Breast epithelium (tissue), 4 donors: ENCODE measurements around the gene PXYLP1. TPM values are rescaled to one million over a fixed set of nuclear protein-coding genes. Genes with fewer than 3 reads are reported as not detected.

ENCODE experiments used
- DNase-seq, 2 donors: peaks; one replicate each; pipeline ENCODE4 v3.0.0-alpha.2; 2019; ENCODE audit warnings: low spot score in 2 of 2
- H3K27ac ChIP-seq, 2 donors: fragments of 200-600 bp; sonication (generic) in 1 of 2; one replicate each; pipeline ENCODE4 v1.5.1; 2016 to 2019; ENCODE audit warnings: mild to moderate bottlenecking in 1 of 2
- H3K27me3 ChIP-seq, 2 donors: fragments of 200-600 bp; sonication (generic) in 1 of 2; one replicate each; pipeline versions ENCODE4 v1.5.1 to v1.6.0; 2017 to 2019; ENCODE audit warnings: control low read depth in 1 of 2, mild to moderate bottlenecking in 1 of 2
- H3K36me3 ChIP-seq: fragments of 200-600 bp; one replicate; pipeline ENCODE4 v1.5.1; 2019
- H3K4me1 ChIP-seq, 2 donors: fragments of 200-600 bp; sonication (generic); one replicate each; pipeline ENCODE4 v1.5.1; 2016 to 2019; ENCODE audit warnings: control low read depth in 1 of 2
- H3K4me3 ChIP-seq, 3 donors: fragments of 200-600 bp; sonication (generic); 1 replicate in 2 of 3; 2 replicates in 1 of 3; pipeline ENCODE4 v1.5.1; 2016 to 2019; ENCODE audit warnings: mild to moderate bottlenecking in 3 of 3, moderate library complexity in 2 of 3
- H3K9me3 ChIP-seq, 2 donors: fragments of 200-600 bp; sonication (generic) in 1 of 2; one replicate each; pipeline ENCODE4 v1.5.1; 2016 to 2019; ENCODE audit warnings: control low read depth in 1 of 2
- CTCF ChIP-seq, 3 donors: fragments of 450-650 bp; IDR thresholded peaks; one replicate each; pipeline ENCODE4 v1.5.1; 2016 to 2017; ENCODE audit warnings: antibody characterized with exemption in 3 of 3, mild to moderate bottlenecking in 3 of 3, moderate library complexity in 3 of 3
- POLR2A ChIP-seq: fragments of 450-650 bp; IDR thresholded peaks from one replicate; pipeline ENCODE4 v1.6.1; 2016; ENCODE audit warnings: antibody characterized with exemption, mild to moderate bottlenecking, moderate library complexity
- POLR2AphosphoS5 ChIP-seq, 3 donors: sonication (generic); formaldehyde crosslinking; IDR thresholded peaks; one replicate each; pipeline ENCODE4 v1.6.1; 2017; ENCODE audit warnings: antibody characterized with exemption in 3 of 3
- intact Hi-C: fragments of 100-400 bp; cut with DNase I; formaldehyde crosslinking; loops from one replicate; pipeline ENCODE4 v1.15.1; 2023; ENCODE audit warnings: low total_unique reads
- total RNA-seq, 3 donors: library from RNA; depleted of rRNA; stranded (reverse); fragments of >200 nt; gene quantifications; one replicate each; pipeline ENCODE4 v1.1.0, GENCODE V29; 2016

The PXYLP1 gene
- total RNA-seq, 3 donors from 2014 or later, result 10.7 to 20.8 (median 19.0) TPM

GRCh38 chr3:141256820-141257219 lies 25.2 kb downstream of the PXYLP1 start:
- no peak overlapping the region for H3K27ac ChIP-seq
- H3K27me3 ChIP-seq, result no peaks in the 10 kb centered on the region
- intact Hi-C loops, result no loop called here
- H3K4me1 ChIP-seq, result no peaks in the 10 kb centered on the region
- DNase-seq, result no peak
- no peak overlapping the region for H3K4me3 ChIP-seq
- no peaks in the 10 kb centered on the region for H3K9me3 ChIP-seq
- TF ChIP-seq POLR2AphosphoS5 (IDR thresholded peaks at IDR 0.05) (no peak), CTCF (IDR thresholded peaks at IDR 0.05) (no peak), POLR2A (no peak)
- no peaks in the 10 kb centered on the region for H3K36me3 ChIP-seq

- H3K27ac ChIP-seq, result no peak overlapping the region
- no peak for DNase-seq
- intact Hi-C loops, result no loop called here
- H3K4me1 ChIP-seq, result no peaks in the 10 kb centered on the region
- H3K27me3 ChIP-seq, result no peaks in the 10 kb centered on the region
- TF ChIP-seq CTCF (IDR thresholded peaks at IDR 0.05), result no peak
- no peak for TF ChIP-seq POLR2A
- no peak for TF ChIP-seq POLR2AphosphoS5 (IDR thresholded peaks at IDR 0.05)
- no peaks in the 10 kb centered on the region for H3K9me3 ChIP-seq
- H3K4me3 ChIP-seq, result no peak overlapping the region
- H3K36me3 ChIP-seq, result no peaks in the 10 kb centered on the region
These were observed 26.3 kb downstream of the PXYLP1 start for GRCh38 chr3:141257961-141258360.

- no peak for DNase-seq
- Histone ChIP-seq H3K4me3 (no peak overlapping the region), H3K27me3 (no peaks in the 10 kb centered on the region), H3K9me3 (no peaks in the 10 kb centered on the region), H3K27ac (no peak overlapping the region), H3K36me3 (no peaks in the 10 kb centered on the region), H3K4me1 (no peaks in the 10 kb centered on the region)
- TF ChIP-seq POLR2AphosphoS5 (IDR thresholded peaks at IDR 0.05), result no peak
- intact Hi-C loops, result no loop called here
These were observed 27.3 kb downstream of the PXYLP1 start for GRCh38 chr3:141258973-141259372.

- Histone ChIP-seq H3K9me3 (no peaks in the 10 kb centered on the region), H3K4me3 (no peak overlapping the region), H3K36me3 (no peaks in the 10 kb centered on the region), H3K27me3 (no peaks in the 10 kb centered on the region), H3K27ac (no peak overlapping the region), H3K4me1 (no peaks in the 10 kb centered on the region)
- intact Hi-C loops, result no loop called here
- DNase-seq, result no peak
- TF ChIP-seq CTCF (IDR thresholded peaks at IDR 0.05), result no peak
- no peak for TF ChIP-seq POLR2AphosphoS5 (IDR thresholded peaks at IDR 0.05)
- TF ChIP-seq POLR2A, result no peak
These were observed 28.4 kb downstream of the PXYLP1 start for GRCh38 chr3:141259821-141260629.

GRCh38 chr3:141260630-141260927 lies 29.0 kb downstream of the PXYLP1 start:
- Histone ChIP-seq H3K27ac (no peak overlapping the region), H3K4me3 (no peak overlapping the region), H3K4me1 (no peaks in the 10 kb centered on the region), H3K27me3 (no peaks in the 10 kb centered on the region), H3K9me3 (no peaks in the 10 kb centered on the region), H3K36me3 (no peaks in the 10 kb centered on the region)
- no peak for DNase-seq
- no peak for TF ChIP-seq POLR2A
- TF ChIP-seq POLR2AphosphoS5 (IDR thresholded peaks at IDR 0.05), result no peak
- intact Hi-C loops, result no loop called here

- Histone ChIP-seq H3K36me3 (no peaks in the 10 kb centered on the region), H3K4me3 (no peak overlapping the region), H3K27me3 (no peaks in the 10 kb centered on the region), H3K9me3 (no peaks in the 10 kb centered on the region), H3K27ac (no peak overlapping the region), H3K4me1 (no peaks in the 10 kb centered on the region)
- no peak for DNase-seq
- no peak for TF ChIP-seq CTCF (IDR thresholded peaks at IDR 0.05)
- no peak for TF ChIP-seq POLR2AphosphoS5 (IDR thresholded peaks at IDR 0.05)
- intact Hi-C loops, result no loop called here
These were observed 30.1 kb downstream of the PXYLP1 start for GRCh38 chr3:141261472-141262307.
